ENCODE data around the gene CLCN7. TPM values are rescaled to one million over a fixed set of nuclear protein-coding genes. Genes with fewer than 3 reads are reported as not detected.

CLCN7 gene
- polyA plus RNA-seq, 1 of the 3 experiments (the other 2 are of a cell fraction) = 44.3 TPM

GRCh38 chr16:1510272-1510671 lies 35.4 kb upstream of the CLCN7 start:
- WGBS (ENCODE audit: low lambda C conversion rate) = 97% methylated on average over 9 of the region's 10 CpGs
- H3K9me3 ChIP-seq = no peaks in the 10 kb centered on the region
- no peak overlapping the region for H3K9ac ChIP-seq
- H2AFZ ChIP-seq (ENCODE audit: low read depth) = no peak overlapping the region
- no peak overlapping the region for H3K27ac ChIP-seq (ENCODE audit: low read depth in 2 of 2, low read length in 1 of 2)
- TF ChIP-seq MXI1 (IDR thresholded peaks at IDR 0.05; ENCODE audit: low read depth, low read length) = no peak
- no peak for TF ChIP-seq JUND (IDR thresholded peaks at IDR 0.05)
- no peaks in the 10 kb centered on the region for H3K27me3 ChIP-seq (ENCODE audit: insufficient read depth)
- no peak overlapping the region for H3K4me2 ChIP-seq
- DNase-seq = no peak
- no peaks in the 10 kb centered on the region for H3K9me2 ChIP-seq
- ChIA-PET CTCF (interaction anchor here (0.5 to 1.4 kb wide), 2 partner anchors 15 to 240 kb away, joined by 3 to 4 read pairs; no protein-coding TSS in a partner anchor), POLR2A (no interaction called here)
- H3K4me1 ChIP-seq (ENCODE audit: control insufficient read depth in 1 of 2, insufficient read depth in 2 of 2, low read depth in 1 of 2, low read length in 1 of 2) = no peaks in the 10 kb centered on the region
- H3K36me3 ChIP-seq (replicated peaks in 1 of 2; ENCODE audit: control insufficient read depth in 1 of 2, insufficient read depth in 2 of 2, low read length in 1 of 2) = peaks cover 4 to 13% of the 10 kb centered on the region in 2 experiments
- no peaks in the 10 kb centered on the region for H3K79me2 ChIP-seq (ENCODE audit: insufficient read depth)
- no peak overlapping the region for H3K4me3 ChIP-seq (ENCODE audit: low read depth in 2 of 2, low read length in 1 of 2)
- H3F3A ChIP-seq (replicated peaks; ENCODE audit: insufficient read depth) = no peaks in the 10 kb centered on the region
- no peaks in the 10 kb centered on the region for H4K20me1 ChIP-seq (ENCODE audit: insufficient read depth)

GRCh38 chr16:1509307-1510221 lies 34.7 kb upstream of the CLCN7 start:
- H3K9me3 ChIP-seq = no peaks in the 10 kb centered on the region
- POLR2A ChIA-PET = no interaction called here
- H3K27ac ChIP-seq (ENCODE audit: low read depth in 2 of 2, low read length in 1 of 2) = no peak overlapping the region
- no peak overlapping the region for H2AFZ ChIP-seq (ENCODE audit: low read depth)
- H3K4me2 ChIP-seq = no peak overlapping the region
- 92% methylated on average over 24 of the region's 44 CpGs for WGBS (ENCODE audit: low lambda C conversion rate)
- H3K79me2 ChIP-seq (ENCODE audit: insufficient read depth) = no peaks in the 10 kb centered on the region
- no peak for DNase-seq
- TF ChIP-seq ELF1 (IDR thresholded peaks at IDR 0.05) (no peak), FOSL2 (IDR thresholded peaks at IDR 0.05; ENCODE audit: borderline replicate concordance, low read depth) (no peak), TCF12 (IDR thresholded peaks at IDR 0.05) (no peak), IRF3 (IDR thresholded peaks at IDR 0.05; ENCODE audit: low read depth, low read length) (no peak), GABPA (IDR thresholded peaks at IDR 0.05; ENCODE audit: low read depth) (no peak), MXI1 (IDR thresholded peaks at IDR 0.05; ENCODE audit: low read depth, low read length) (no peak), MAX (IDR thresholded peaks at IDR 0.05; ENCODE audit: low read depth) (no peak), POLR2AphosphoS5 (IDR thresholded peaks at IDR 0.05; ENCODE audit: low read depth, low read length) (no peak), NFIC (IDR thresholded peaks at IDR 0.05; ENCODE audit: borderline replicate concordance) (no peak), SIN3A (IDR thresholded peaks at IDR 0.05; ENCODE audit: borderline replicate concordance, low read depth, low read length) (no peak), REST (IDR thresholded peaks at IDR 0.05; ENCODE audit: low read depth, low read length) (no peak), RAD21 (IDR thresholded peaks at IDR 0.05; ENCODE audit: low read length) (no peak), FOXM1 (IDR thresholded peaks at IDR 0.05; ENCODE audit: low read depth) (no peak), CHD2 (IDR thresholded peaks at IDR 0.05; ENCODE audit: low read length, partially characterized antibody) (no peak), NRF1 (IDR thresholded peaks at IDR 0.05; ENCODE audit: low read depth, low read length) (no peak), EP300 (IDR thresholded peaks at IDR 0.05; ENCODE audit: borderline replicate concordance in 1 of 2, low read depth in 1 of 2, low read length in 1 of 2) (no peak), RXRA (IDR thresholded peaks at IDR 0.05; ENCODE audit: borderline replicate concordance, low read depth) (no peak)
- no peaks in the 10 kb centered on the region for H3K27me3 ChIP-seq (ENCODE audit: insufficient read depth)
- no peaks in the 10 kb centered on the region for H4K20me1 ChIP-seq (ENCODE audit: insufficient read depth)
- CTCF ChIA-PET = no interaction called here
- H3F3A ChIP-seq (replicated peaks; ENCODE audit: insufficient read depth) = no peaks in the 10 kb centered on the region
- H3K9ac ChIP-seq = no peak overlapping the region
- no peaks in the 10 kb centered on the region for H3K9me2 ChIP-seq
- no peaks in the 10 kb centered on the region for H3K4me1 ChIP-seq (ENCODE audit: control insufficient read depth in 1 of 2, insufficient read depth in 2 of 2, low read depth in 1 of 2, low read length in 1 of 2)
- H3K36me3 ChIP-seq (replicated peaks in 1 of 2; ENCODE audit: control insufficient read depth in 1 of 2, insufficient read depth in 2 of 2, low read length in 1 of 2) = peaks cover 3 to 13% of the 10 kb centered on the region in 2 experiments
- H3K4me3 ChIP-seq (ENCODE audit: low read depth in 2 of 2, low read length in 1 of 2) = no peak overlapping the region

All from SK-N-SH (cell line).